ENCODE results near the gene RPS6KA5.

Gene RPS6KA5

DNA sequence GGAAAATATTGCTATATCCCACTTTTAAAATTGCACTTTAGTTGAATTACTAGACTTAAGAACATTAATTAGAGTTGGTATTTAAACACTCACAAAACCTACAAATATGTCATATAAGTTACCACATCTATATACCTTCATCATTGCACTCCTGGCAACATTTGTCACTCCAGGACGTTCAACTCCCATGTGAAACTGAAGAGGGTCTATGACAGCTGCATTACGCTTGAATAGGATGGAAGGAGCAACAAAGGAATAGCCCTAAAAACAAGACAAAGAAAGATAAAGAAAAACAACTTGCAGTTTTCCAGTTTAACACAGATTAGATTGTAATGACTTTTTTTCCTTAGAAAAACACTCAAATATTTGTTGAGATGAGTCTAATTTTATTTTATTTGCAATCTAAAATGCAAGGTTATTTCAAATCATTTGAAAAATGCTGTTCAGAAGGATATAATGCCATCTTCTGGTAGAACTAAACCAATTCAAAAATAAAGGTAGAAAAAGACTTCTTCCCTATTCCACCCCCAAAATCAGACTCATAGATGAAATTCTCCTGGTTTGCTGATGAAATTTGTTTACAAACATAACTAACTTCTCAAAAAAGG lies 159.9 kb downstream of the RPS6KA5 start:
- no peak overlapping the region for H2AFZ ChIP-seq (ENCODE audit: low read depth, low read length)
- ATAC-seq (ENCODE audit: insufficient read depth, low read depth) = no peak

DNA sequence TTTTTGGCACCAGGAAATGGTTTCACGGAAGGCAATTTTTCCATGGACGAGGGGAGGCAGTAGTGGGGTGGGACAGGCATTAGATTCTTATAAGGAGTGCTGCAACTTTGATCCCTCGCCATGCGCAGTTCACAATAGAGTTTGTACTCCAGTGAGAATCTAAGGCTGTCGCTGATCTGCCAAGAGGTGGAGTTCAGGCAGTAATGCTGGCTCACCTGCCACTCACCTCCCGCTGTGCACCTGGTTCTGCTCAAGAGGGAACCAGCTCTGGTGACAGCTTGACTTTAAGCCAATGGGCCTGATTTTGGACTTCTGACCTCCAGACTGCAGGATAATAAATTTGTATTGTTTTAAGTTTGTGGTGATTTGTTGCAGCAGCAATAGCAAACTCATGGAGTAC lies 163.4 kb downstream of the RPS6KA5 start:
- TF ChIP-seq EZH2 (IDR thresholded peaks at IDR 0.05; ENCODE audit: borderline replicate concordance, low read depth, low read length, severe bottlenecking) = no peak
- TF ChIP-seq, protein P1, sequence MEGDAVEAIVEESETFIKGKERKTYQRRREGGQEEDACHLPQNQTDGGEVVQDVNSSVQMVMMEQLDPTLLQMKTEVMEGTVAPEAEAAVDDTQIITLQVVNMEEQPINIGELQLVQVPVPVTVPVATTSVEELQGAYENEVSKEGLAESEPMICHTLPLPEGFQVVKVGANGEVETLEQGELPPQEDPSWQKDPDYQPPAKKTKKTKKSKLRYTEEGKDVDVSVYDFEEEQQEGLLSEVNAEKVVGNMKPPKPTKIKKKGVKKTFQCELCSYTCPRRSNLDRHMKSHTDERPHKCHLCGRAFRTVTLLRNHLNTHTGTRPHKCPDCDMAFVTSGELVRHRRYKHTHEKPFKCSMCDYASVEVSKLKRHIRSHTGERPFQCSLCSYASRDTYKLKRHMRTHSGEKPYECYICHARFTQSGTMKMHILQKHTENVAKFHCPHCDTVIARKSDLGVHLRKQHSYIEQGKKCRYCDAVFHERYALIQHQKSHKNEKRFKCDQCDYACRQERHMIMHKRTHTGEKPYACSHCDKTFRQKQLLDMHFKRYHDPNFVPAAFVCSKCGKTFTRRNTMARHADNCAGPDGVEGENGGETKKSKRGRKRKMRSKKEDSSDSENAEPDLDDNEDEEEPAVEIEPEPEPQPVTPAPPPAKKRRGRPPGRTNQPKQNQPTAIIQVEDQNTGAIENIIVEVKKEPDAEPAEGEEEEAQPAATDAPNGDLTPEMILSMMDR (IDR thresholded peaks at IDR 0.05; ENCODE audit: borderline replicate concordance, extremely low read depth, low read length, poor library complexity, severe bottlenecking) = no peak
- ATAC-seq (ENCODE audit: insufficient read depth, low read depth) = no peak
- no peaks in the 10 kb centered on the region for H3K4me1 ChIP-seq (ENCODE audit: insufficient read depth, low read length)
- no peak for DNase-seq
- H3K36me3 ChIP-seq (ENCODE audit: insufficient read depth, low read length) = peaks cover 17% of the 10 kb centered on the region; the same call in 1 of the 2 replicates
- H2AFZ ChIP-seq (ENCODE audit: low read depth, low read length) = no peak overlapping the region
- H3K79me2 ChIP-seq (ENCODE audit: insufficient read depth, low read length) = no peaks in the 10 kb centered on the region
- H3K27me3 ChIP-seq (ENCODE audit: insufficient read depth, low read length, poor library complexity) = no peaks in the 10 kb centered on the region
- H3K4me2 ChIP-seq (ENCODE audit: insufficient read depth, low read length) = no peak overlapping the region
- H3K9me3 ChIP-seq (ENCODE audit: insufficient read depth, low read length, severe bottlenecking) = no peaks in the 10 kb centered on the region
- H4K20me1 ChIP-seq (ENCODE audit: insufficient read depth, low read length) = no peaks in the 10 kb centered on the region
- no peak overlapping the region for H3K4me3 ChIP-seq (ENCODE audit: low read depth in 1 of 2, low read length in 2 of 2)
- no peak overlapping the region for H3K9ac ChIP-seq (ENCODE audit: low read depth, low read length)
- H3K27ac ChIP-seq (ENCODE audit: low read length) = no peak overlapping the region

More for the DNA sequence above, 159.9 kb downstream of the RPS6KA5 start:
- Histone ChIP-seq H3K79me2 (ENCODE audit: insufficient read depth, low read length) (no peaks in the 10 kb centered on the region), H3K27ac (ENCODE audit: low read length) (no peak overlapping the region), H3K9me3 (ENCODE audit: insufficient read depth, low read length, severe bottlenecking) (no peaks in the 10 kb centered on the region), H4K20me1 (ENCODE audit: insufficient read depth, low read length) (no peaks in the 10 kb centered on the region), H3K27me3 (ENCODE audit: insufficient read depth, low read length, poor library complexity) (no peaks in the 10 kb centered on the region), H3K9ac (ENCODE audit: low read depth, low read length) (no peak overlapping the region), H3K4me1 (ENCODE audit: insufficient read depth, low read length) (no peaks in the 10 kb centered on the region), H3K4me3 (ENCODE audit: low read depth in 1 of 2, low read length in 2 of 2) (no peak overlapping the region), H3K4me2 (ENCODE audit: insufficient read depth, low read length) (no peak overlapping the region), H3K36me3 (ENCODE audit: insufficient read depth, low read length) (peaks cover 17% of the 10 kb centered on the region; the same call in 1 of the 2 replicates)
- no peak for DNase-seq
- TF ChIP-seq, protein P1 (IDR thresholded peaks at IDR 0.05; ENCODE audit: borderline replicate concordance, extremely low read depth, low read length, poor library complexity, severe bottlenecking) = peak; percentile 7
- TF ChIP-seq EZH2 (IDR thresholded peaks at IDR 0.05; ENCODE audit: borderline replicate concordance, low read depth, low read length, severe bottlenecking) = no peak

DNA sequence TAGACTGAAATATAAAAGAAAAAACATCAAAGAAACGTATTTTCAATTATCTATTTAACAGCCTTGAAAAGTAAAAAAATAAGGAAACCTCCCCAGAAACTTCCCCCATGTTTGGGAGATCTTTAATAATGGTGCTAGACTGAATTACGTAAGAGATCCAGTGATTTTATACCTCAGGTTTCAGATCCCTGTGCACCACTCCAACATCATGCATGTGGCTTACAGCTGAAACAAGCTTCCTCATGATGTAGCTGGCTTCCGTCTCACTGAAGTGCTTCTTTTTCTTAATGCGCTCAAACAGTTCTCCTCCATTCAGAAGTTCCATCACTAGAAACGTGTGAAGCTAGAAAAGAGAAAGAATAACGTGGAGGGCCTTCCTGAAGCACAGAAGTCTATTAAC lies 166.2 kb downstream of the RPS6KA5 start:
- H3K27me3 ChIP-seq (ENCODE audit: insufficient read depth, low read length, poor library complexity) = no peaks in the 10 kb centered on the region
- no peaks in the 10 kb centered on the region for H3K4me1 ChIP-seq (ENCODE audit: insufficient read depth, low read length)
- H3K9ac ChIP-seq (ENCODE audit: low read depth, low read length) = no peak overlapping the region
- TF ChIP-seq, protein P1 (IDR thresholded peaks at IDR 0.05; ENCODE audit: borderline replicate concordance, extremely low read depth, low read length, poor library complexity, severe bottlenecking) = no peak
- no peak for TF ChIP-seq EZH2 (IDR thresholded peaks at IDR 0.05; ENCODE audit: borderline replicate concordance, low read depth, low read length, severe bottlenecking)
- no peak overlapping the region for H3K4me2 ChIP-seq (ENCODE audit: insufficient read depth, low read length)
- H3K79me2 ChIP-seq (ENCODE audit: insufficient read depth, low read length) = no peaks in the 10 kb centered on the region
- H2AFZ ChIP-seq (ENCODE audit: low read depth, low read length) = no peak overlapping the region
- H4K20me1 ChIP-seq (ENCODE audit: insufficient read depth, low read length) = no peaks in the 10 kb centered on the region
- DNase-seq (no peak), ATAC-seq (ENCODE audit: insufficient read depth, low read depth) (no peak)
- H3K36me3 ChIP-seq (ENCODE audit: insufficient read depth, low read length) = peaks cover 17% of the 10 kb centered on the region; the same call in 1 of the 2 replicates
- H3K9me3 ChIP-seq (ENCODE audit: insufficient read depth, low read length, severe bottlenecking) = no peaks in the 10 kb centered on the region
- H3K4me3 ChIP-seq (ENCODE audit: low read depth in 1 of 2, low read length in 2 of 2) = no peak overlapping the region
- no peak overlapping the region for H3K27ac ChIP-seq (ENCODE audit: low read length)
